ENCODE results near the gene PPP1R14C.

Gene PPP1R14C

DNA sequence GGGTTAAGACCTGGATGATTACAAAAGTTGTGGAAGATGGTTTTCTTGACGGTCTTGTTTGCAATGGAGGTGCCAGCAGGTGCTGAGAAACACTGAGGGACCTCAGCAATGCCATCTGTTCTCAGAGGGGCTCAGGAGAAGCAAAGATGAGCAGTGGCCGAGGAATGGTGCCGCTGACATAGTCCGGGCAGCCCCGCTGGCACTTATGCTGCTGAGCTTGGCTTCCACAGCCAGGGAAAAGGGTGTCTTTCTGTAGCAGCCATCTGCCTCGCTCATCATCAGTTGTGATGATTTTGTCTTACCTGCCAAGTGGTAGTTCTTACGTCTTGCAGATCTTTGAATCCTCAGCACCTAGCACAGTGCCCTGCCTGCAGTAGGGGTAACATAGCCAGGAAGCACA is 55.7 kb downstream of the PPP1R14C start:
- DNase-seq, result no peak

DNA sequence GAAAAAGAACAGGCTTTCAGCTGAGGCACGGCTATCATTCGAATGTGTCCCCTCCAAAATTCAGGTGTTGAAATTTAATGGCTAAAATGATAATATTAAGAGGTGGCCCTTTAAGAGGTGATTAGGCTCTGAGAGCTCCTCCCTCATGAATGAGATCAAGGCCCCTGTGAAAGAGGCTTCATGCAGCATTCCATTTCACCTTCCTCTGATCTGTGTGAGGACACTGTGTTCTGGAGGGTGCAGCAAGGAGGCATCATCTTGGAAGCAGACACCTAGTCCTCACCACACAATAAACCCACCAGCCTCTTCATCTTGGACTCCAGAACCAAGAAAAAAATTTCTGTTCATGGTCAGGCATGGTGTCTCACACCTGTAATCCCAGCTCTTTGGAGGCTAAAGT is 56.4 kb downstream of the PPP1R14C start:
- no peak for DNase-seq

DNA sequence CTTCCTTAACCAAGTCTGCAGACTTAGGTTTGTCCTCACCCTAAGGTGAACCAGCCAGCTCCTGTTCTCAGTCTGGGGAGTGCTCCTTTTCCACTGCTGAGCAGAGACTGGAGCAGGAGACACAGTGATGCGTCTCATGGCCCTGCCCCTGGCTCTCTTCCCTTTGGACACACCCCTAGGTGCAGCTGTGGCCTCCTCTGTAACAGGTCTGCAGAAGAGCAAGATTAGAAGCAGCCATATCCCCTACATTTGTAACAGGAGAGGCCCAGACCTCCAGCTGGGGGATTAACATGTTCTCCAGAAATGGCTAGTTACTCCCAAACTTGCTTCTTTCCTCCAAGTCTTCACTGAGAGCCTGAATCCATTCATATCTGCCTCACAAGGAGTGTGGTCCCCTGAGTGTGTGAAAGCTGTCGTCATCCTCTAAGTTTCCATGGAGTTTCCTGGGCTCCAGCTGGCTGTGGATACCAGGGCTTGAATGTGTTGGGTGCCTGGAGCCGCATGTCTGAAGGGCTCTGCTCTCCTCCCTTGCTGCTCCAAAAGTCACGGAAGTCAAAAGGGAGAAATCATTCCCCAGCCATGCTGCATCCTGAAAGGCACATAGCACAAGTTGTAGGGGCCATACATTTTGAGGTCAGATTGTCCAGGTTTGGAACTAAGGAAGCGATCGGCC is 57.7 kb downstream of the PPP1R14C start:
- DNase-seq, result no peak

DNA sequence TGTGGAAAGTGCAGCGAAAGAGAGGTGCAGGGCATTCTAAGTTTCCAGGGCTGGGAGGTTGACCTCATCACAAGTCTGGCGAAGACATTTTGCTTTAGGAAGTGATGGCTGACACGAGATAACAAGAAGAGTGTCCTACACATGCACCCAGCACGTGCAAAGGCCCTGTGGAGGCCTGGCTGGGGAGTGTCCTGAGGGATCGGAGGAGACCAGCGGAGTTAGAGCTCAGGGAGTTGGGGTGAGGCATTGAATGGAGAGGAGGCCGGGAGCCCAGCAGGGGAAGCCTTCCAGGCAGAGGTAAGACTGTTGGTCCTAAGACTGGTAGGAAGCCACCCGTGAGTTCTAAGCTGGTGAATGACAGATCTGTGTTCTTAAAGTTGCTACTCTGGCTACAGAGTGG is 58.4 kb downstream of the PPP1R14C start:
- no peak for DNase-seq

DNA sequence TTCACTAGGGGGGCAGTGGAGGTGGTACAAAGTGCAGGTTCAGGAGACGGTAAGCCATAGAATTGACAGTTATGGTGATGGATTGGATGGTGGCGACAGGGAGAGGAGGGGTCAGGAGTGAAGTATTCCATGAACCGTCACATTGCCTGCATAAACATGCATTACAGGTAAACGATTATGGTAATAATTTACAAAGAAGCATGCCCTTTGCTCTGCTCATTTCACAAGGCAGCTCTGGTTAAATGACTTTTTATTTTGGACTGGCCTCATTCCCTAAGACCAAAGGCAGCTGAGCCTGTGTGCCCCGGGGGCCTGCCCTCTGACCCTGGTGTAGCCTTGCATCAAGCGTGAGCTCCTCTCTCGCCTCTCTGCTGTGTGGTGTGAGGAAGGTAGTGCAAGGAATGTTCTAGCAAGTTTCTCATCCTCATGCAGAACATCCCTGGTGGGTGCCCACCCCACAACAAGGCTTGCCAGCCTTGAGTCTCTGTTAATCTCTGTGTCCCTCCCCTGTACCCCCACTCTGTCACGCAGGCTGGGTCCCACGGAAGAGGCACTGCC is 59.0 kb downstream of the PPP1R14C start:
- no peak for DNase-seq

DNA sequence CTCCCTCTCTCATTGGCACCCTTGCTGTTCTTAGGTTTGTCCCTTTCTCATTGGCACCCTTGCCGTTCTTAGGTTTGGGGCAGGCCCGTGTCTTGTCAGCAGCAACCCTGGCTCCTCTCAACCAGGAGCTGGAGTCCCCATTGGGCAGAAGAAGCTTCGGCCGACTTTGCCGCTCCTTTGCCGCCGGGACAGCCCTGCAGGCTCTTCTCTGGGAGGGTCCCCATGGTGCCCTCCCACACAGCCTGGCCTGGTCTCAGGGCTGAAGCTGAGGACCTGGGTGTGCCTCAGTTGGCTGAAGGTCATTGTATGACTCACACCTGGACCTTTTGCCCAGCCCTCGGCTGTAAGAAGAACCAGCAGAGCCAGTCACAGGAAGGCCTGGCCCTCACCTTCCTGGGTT is 59.6 kb downstream of the PPP1R14C start:
- DNase-seq, result no peak

DNA sequence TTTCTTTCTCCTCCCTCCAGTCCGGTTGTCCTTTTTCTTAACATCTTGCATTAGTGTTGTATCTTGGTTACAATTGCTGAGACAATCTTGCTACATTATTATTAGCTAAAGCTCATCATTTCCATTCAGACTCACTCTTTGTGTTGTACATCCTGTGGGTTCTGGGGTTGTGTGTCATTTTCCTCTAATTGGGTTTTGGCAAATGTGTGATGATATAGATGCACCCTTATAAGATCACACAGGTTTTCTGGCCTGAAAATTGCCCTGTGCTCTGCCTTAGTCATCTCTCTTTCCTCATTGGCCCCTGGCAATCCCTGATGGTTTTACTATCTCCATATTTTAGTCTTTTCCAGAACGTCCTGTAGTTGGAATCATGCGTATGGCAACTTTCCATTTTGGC is 60.1 kb downstream of the PPP1R14C start:
- DNase-seq, result no peak

DNA sequence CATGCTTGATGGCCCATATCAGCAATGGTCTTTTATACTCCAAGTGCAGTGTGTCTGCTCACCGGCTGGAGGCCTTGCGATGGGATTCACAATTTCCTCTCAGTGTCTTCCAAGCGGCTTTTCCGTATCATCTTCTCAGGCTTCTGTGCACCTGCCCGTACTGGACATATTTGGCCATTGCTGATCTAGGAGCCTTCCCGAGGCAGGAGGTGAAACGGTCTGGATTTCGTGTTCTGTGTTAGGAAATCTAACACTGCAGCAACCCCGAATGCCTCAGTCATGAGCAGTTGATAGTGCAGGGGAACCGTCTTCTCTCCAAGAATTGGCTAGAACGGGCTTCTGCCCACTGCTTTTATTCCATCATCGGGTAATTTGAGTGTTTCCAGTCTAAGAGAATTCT is 60.5 kb downstream of the PPP1R14C start:
- DNase-seq, result no peak

DNA sequence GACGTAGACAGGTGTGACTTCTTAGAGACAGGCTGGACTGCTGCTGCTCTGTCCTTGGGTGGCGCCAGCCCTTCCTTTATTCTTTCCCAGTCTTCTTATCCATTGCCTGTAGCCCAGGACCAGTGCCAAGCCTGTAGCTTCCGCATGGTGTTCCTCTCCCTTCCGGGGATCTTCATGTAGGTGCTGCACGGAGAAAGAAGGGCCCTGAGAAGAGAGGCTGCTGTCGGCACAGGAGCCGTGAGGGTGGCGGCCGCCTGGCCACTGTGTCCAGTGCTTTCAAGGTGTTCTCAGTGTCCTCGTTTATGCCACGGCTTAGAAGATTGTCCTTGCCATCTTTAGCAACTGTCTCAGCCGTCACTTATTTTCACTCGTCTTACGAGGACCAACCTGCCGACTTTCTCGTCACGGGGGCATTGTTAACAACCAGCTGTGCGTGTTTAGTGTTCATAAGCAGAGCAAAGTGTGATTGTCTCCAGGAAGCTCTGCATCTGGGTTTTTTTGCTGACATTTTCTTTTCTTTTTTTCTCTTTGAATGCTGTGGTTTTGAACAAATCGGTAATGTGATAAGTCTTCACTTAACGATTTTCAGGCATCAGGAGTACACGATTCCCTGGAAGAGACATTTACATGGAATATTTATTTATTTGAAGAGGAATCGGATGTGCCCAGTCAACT is 61.2 kb downstream of the PPP1R14C start:
- no peak for DNase-seq

DNA sequence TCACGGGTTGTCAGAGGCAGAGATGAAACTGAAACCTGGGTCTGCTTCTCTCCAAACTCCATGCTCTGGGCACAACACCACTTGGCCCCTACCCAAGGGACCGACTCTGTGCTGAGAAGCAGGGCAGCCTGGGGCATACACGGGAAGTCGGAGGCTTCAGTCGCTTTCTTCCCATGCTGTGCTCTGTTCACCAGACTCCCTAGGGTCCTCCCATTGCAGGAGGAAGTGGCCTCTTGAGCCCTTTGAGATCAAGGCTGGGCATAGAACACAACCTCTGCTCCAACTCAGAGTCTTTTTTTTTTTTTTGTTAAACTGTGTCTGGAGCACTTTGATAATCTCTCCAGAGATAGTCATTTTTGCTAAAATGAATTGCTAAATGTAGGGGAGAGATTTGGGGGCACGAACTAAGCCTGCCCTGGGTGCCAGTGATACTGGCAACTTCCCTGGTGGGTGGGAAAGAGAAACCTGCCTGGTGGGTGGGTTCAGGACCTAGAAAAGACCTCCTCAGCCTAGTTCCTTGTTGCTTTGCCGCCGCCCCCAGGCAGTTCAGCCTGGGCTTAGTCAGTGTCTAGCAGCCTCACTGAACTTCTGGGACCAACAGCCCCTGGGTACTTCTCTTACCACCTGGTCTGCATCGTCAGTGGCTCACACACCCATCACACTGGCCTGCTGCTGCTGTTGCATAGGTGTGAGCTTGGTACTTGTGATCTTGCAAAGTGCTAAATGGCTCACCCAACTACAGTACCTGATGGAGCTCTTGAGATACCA is 62.0 kb downstream of the PPP1R14C start:
- DNase-seq, result no peak

DNA sequence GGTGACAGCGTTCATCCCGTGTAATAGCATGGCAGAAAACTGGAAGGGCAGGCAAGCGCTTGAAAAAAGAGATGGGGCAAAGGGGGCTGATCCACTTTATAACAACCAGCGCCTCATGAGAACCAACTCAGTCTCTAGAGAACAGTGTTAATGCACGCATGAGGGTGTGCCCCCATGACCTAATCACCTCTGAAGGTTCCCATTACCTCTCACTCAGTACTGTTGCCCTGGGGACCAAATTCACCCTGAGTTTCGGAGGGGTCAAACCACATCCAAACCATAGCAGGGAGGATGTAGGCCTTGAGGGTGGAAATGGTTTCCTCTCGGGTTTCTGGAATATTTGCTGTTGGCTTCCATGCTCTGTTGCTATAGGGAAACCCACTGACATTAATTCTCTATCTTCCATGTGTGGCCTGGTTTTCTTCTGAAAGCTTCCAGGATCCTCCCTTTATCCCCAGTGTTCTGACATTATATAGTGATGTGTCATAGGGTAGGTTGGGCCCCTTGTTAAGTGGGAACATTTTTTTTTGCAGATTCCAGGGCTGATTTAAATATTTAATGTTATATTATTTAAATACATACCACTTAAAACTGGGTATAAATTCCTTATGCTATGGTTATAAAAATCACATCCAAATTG is 65.2 kb downstream of the PPP1R14C start:
- DNase-seq, result no peak

DNA sequence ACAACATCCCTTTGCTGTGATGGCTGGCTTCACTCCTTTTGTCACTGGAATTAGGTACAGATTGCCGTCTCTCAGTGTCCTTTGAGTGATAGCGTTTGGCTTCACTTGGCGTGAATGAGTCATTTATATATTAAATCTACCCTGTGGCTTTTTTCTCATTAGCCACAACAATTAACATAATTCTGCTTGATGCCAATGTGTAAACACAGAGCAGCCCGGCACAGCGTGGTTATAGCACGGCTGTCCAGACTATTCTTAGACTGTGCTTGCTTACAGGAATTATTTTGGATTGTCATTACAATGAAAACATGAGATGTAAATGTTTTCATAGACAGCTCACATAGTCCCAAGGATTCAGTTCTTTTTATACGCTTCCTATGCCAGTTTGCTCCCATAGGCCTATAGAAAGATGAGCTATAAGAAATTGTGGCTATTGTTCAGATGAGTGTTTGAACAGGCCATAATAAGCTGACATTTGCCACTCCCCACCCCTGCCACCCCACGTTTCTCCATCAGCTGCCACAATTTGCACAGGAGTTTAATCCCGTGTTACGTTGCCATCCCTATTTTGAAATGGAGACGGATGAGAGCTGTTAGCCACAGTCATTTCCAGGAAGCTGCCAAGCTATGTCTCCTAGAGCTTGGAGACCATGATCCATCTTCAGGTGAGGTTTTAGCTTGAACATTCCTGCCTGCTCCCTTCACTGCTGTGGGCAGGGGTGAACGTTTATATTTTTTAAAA is 65.9 kb downstream of the PPP1R14C start:
- no peak for DNase-seq

DNA sequence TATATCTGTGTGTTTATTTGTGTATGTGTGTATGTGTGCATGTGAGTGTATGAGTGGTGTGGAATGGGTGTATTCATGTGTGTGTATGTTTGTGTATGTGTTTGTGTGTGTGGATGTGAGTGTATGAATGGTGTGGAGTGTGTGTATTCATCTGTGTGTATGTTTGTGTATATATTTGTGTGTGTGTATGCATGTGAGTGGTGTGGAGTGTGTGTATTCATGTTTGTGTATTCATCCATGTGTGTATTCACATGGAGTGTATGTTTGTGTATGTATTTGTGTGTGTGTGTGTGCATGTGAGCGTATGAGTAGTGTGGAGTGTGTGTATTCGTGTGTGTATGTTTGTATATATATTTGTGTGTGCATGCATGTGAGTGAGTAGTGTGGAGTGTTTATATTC is 66.6 kb downstream of the PPP1R14C start:
- DNase-seq, result no peak

DNA sequence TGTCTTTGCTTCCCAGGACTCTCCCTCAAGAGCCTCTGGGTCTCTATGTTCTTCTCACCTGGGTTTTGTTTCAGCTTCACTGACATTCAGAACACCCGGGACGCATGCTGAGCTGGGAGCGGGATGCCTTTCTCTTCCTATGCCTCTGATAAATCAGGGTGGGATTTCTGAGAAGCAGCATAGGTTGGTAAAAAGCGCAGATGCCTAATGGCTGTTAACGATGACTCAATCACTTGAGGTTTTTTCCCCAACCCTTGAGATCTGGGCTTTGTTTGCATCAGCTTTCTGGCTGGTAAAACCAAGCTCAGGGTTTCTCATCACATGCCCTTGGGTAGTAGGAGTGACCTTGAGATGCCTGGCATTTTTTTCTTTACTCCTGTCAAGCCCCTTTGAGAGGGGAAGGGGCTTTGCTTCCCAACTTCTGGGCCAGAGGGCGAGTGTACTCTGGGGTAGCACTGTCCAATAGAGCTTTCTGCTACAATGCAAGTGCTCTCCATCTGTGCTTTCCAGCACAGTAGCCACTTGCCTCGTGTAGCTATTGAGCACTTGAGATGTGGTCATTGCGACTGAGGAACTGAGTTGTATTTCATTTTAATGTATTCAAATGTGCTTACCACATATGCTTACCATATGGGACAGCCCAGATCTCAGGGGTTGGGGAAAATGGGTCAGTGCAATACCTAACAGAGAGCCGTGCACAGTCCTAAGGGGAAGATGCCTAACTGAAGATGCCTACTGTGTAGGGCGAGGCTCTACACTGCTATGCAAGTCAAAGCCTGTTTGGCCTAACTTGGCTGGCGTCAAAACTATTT is 69.1 kb downstream of the PPP1R14C start:
- DNase-seq, result no peak

DNA sequence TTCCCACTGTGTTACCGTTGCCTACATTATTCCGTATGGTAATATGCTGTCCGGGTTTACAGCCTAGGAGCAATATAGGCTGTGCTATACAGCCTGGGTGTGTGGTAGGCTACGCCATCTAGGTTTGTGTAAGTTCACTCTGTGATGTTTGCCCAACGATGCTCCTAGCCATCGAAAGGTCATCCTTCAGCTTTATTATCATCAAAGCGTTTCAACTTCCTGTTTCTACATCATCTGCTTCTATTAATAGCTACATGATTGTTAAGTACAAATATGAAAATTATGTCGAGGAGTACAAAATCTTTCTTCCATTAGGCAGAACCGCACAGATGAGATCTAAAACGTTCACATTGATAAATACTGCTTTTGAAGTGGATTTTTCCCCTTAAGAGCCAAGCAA is 69.9 kb downstream of the PPP1R14C start:
- no peak for DNase-seq

DNA sequence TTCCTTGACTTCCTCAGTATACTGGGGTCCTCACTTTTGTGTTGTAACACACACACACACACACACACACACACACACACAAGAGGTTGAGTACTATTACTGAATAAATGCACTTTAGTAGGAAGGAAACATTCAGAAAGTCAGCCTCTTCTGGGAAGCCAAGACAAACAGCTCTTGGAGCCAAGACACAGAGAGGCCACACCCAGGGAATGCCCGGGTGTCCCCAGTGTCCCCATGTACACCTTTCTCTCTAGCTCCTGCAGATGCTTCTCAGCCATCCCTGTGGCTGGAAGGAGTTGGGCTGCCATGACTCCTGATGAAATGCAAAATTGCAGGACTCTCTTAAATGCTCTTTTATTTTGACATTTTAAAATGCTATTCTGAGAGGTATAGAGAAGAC is 70.5 kb downstream of the PPP1R14C start:
- no peak for DNase-seq

DNA sequence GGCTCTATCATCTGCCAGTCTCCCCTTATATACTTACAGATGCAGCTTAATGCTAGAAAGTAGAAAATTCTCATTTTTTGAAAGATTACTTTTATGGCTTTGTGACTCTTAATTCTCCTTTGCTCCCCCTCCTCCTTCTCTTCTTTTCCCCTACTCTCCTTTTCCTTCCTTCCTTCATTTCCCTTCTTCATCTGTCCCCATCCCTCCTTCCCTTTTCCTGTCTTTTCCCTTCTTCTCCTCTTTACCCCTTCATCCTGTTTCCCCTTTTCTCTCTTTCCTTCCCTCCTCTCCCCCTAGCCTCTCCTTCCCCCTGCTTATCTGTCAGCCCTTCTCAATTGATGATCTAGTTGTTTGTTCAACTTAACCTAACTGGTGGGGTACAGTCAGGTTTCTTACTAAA is 71.5 kb downstream of the PPP1R14C start:
- no peak for DNase-seq

DNA sequence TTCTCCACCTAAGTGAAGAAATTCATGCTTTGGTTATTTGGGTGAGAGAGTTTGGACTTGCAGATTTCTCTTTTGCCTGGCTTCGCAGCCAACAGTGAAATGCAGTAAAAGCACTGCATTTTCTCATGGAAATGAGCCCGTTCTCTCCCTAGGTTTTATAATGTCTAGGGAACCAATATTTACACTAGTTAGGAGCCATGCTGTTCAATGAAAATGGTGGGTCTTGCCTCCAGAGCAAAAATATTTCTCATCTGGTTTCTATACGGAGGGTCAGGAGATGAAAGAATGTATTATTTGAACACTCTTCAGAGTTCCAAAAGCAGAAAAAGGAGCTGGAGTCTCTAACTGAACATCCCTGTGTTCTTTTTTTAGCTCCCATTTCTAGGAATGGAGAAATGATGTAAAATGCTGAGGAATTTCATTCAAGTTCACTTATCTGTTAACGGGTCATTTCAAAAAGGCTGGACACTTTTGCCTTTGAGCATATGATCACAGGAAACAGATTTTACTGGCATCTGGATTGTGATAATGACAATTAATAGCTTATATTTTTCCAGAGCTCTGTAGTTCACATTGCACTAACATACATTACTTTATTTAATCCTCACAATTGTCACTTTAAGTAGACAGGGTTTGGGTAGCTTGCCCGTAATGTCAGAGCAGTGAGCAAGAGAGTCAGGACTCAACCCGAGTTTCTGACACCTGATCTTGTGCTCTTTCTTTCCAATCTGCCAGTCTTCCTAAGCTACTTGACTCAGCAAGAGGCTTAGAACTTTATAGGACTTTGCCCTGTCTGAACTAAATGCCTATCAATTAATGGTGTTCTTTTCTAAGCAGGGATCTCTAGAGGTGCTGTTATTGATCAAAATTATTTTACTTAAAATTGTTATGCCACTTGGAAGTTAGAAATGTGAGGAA is 78.0 kb downstream of the PPP1R14C start:
- no peak for DNase-seq

DNA sequence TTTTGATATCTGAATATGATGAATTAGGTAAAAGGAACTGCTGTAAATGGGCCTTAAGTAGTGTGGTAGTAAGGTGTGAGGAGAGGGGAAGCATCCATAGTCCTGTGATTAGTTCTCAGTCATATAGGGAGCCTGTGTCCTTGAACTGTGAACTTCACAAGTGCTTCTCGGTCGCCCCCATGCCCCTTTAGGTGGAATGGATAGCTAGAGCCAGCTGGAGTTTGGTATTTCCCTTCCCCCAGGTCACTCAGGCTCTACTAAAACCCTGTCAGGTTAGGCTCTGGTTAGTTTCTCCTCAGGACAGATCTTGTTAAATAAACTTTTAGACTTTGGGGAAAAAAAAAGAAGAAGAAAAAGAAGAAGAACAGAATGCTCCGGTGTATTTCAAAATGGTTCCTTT is 82.0 kb downstream of the PPP1R14C start:
- DNase-seq, result no peak

DNA sequence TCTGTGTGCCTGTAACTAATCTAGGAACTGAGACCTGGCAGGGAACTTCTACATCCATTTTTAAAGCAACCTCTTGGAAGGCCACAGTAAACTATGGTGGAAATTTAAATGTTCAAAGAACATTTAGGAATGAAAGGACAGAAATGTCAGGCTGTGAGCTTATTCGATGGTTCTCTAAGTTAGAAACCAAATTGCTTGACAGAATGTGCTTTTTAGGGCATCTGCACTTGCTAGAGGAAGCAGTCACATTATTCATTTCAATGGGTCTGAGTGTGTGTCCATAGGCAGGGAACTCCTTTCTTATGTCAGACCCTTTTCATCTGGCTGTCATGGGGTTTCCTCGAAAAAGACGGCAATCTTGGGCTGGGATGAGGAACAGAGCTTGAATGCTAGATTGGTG is 84.4 kb downstream of the PPP1R14C start:
- DNase-seq, result no peak
